ENCODE results near the gene CENPC. TPM values are rescaled to one million over a fixed set of nuclear protein-coding genes. Genes with fewer than 3 reads are reported as not detected.

Gene CENPC
- total RNA-seq, 1 donor from 2014 or later, result 24.3 TPM

DNA sequence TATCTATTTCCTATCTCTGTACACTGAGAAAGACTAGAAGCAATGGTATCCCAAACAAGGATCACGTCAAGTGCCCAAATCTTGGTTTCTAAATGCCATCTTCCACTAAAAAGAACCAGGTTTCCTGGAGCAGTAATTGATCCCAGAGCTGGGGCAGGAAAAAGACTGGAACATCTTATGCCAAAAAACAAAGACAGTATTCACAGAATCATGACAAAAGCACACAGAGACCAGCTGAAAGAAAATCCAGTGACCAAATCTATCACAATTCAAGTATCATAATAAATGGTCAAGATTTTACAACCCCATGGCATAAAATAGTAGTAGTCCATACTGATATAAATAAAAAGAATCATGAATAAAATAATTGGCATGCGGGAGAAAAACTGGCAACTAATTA is 44.9 kb downstream of the CENPC start:
- DNase-seq (ENCODE audit: extremely low spot score, unreplicated experiment), result no peak
- Mint-ChIP-seq H3K36me3 (peaks cover 35% of the 10 kb centered on the region), H3K4me1 (ENCODE audit: unreplicated experiment) (no peaks in the 10 kb centered on the region), H3K4me3 (no peak overlapping the region), H3K9me3 (no peaks in the 10 kb centered on the region), H3K27me3 (no peaks in the 10 kb centered on the region), H3K27ac (no peak overlapping the region)
- TF ChIP-seq, protein P1, sequence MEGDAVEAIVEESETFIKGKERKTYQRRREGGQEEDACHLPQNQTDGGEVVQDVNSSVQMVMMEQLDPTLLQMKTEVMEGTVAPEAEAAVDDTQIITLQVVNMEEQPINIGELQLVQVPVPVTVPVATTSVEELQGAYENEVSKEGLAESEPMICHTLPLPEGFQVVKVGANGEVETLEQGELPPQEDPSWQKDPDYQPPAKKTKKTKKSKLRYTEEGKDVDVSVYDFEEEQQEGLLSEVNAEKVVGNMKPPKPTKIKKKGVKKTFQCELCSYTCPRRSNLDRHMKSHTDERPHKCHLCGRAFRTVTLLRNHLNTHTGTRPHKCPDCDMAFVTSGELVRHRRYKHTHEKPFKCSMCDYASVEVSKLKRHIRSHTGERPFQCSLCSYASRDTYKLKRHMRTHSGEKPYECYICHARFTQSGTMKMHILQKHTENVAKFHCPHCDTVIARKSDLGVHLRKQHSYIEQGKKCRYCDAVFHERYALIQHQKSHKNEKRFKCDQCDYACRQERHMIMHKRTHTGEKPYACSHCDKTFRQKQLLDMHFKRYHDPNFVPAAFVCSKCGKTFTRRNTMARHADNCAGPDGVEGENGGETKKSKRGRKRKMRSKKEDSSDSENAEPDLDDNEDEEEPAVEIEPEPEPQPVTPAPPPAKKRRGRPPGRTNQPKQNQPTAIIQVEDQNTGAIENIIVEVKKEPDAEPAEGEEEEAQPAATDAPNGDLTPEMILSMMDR (conservative IDR thresholded peaks at IDR 0.05), result no peak

DNA sequence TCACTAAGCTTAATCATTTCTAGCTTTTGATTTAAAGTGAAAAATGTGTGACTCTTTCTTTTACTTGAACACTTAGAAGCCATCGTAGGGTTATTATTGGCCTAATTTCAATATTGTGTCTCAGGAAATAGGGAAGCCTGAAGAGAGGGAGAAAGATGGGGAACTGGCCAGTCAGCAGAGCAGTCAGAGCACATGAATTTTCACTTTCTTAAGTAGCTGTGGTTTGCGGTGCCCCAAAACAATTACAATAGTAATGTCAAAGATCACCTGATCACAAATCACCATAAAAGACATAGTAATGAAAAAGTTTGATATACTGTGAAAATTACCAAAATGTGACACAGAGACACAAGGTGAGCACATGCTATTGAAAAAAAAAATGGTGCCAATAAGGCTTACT is 45.5 kb downstream of the CENPC start:
- TF ChIP-seq, protein P1 (conservative IDR thresholded peaks at IDR 0.05), result no peak
- no peaks in the 10 kb centered on the region for H3K27me3 Mint-ChIP-seq
- no peaks in the 10 kb centered on the region for H3K4me1 Mint-ChIP-seq (ENCODE audit: unreplicated experiment)
- peaks cover 34% of the 10 kb centered on the region for H3K36me3 Mint-ChIP-seq
- no peak overlapping the region for H3K4me3 Mint-ChIP-seq
- no peak overlapping the region for H3K27ac Mint-ChIP-seq
- DNase-seq (ENCODE audit: extremely low spot score, unreplicated experiment), result no peak
- no peaks in the 10 kb centered on the region for H3K9me3 Mint-ChIP-seq

DNA sequence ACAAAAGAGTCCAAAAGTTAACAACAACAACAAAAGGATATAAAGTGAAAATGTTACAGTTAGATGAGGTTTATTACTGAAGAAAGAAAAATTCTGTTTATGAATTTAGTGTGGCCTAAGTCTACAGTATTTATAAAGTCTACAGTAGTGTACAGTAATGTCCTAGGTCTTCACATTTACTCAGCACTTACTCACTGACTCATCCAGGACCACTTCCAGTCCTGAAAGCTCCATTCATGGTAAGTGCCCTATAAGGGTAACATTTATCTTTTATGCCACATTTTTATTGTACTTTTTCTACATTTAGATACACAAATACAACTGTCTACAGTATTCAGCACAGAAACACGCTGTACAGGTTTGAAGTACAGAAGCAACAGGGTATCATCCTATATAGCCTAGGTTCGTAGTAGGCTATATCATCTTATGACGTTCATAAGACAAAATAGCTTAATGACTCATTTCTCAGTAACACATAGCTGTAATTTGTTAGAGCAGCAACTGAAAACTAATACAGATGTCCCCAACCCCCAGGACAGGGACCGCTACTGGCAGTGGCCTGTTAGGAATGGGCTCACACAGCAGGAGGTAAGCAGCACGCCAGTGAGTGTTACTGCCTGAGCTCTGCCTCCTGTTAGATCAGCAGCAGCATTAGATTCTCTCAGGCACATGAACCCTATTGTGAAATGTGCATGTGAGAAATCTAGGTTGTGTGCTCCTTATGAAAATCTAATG is 61.3 kb downstream of the CENPC start:
- Mint-ChIP-seq H3K4me3 (no peak overlapping the region), H3K4me1 (ENCODE audit: unreplicated experiment) (no peaks in the 10 kb centered on the region), H3K36me3 (peaks cover 43% of the 10 kb centered on the region), H3K27ac (no peak overlapping the region), H3K27me3 (no peaks in the 10 kb centered on the region), H3K9me3 (peaks cover 13% of the 10 kb centered on the region)
- DNase-seq (ENCODE audit: extremely low spot score, unreplicated experiment), result no peak
- TF ChIP-seq, protein P1 (conservative IDR thresholded peaks at IDR 0.05), result no peak

DNA sequence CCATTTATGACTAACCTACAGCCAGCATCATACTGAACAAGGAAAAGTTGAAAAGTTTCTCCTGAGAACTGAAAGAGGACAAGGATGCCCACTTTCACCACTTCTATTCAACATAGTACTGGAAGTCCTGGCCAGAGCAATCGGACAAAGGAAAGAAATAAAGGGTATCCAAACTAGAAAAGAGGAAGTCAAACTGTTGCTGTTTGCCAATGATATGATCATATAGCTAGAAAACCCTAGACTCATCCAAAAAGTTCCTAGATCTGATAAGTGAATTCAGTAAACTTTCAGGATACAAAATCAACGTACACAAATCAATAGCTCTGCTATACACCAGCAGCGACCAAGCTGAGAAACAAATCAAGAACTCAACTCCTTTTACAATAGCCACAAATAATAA is 64.5 kb downstream of the CENPC start:
- Mint-ChIP-seq H3K4me1 (ENCODE audit: unreplicated experiment) (no peaks in the 10 kb centered on the region), H3K9me3 (peaks cover 22% of the 10 kb centered on the region), H3K36me3 (peaks cover 70% of the 10 kb centered on the region), H3K4me3 (no peak overlapping the region), H3K27ac (no peak overlapping the region), H3K27me3 (no peaks in the 10 kb centered on the region)
- no peak for DNase-seq (ENCODE audit: extremely low spot score, unreplicated experiment)
- TF ChIP-seq, protein P1 (conservative IDR thresholded peaks at IDR 0.05), result no peak

DNA sequence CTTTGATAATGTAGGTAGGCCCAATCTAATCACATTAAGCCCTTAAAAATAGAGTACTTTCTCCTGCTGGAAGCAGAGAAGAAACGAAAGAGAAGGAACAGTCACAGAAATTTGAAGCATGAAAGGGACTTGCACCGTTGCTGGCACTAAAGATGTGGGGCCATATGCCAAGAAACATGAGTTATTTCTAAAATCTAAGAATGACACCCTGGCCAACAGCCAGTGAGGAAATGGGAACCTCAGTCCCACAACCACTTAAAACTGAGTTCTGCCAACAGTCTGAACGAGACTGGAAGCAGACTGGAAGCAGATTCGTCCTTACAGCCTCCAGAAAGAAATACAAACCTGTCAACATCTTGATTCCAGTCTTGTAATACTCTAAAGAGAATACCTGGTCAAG is 70.1 kb downstream of the CENPC start:
- Mint-ChIP-seq H3K4me3 (no peak overlapping the region), H3K9me3 (peaks cover 14% of the 10 kb centered on the region), H3K27me3 (no peaks in the 10 kb centered on the region), H3K27ac (no peak overlapping the region), H3K36me3 (peaks cover 61% of the 10 kb centered on the region), H3K4me1 (ENCODE audit: unreplicated experiment) (no peaks in the 10 kb centered on the region)
- TF ChIP-seq, protein P1 (conservative IDR thresholded peaks at IDR 0.05), result no peak
- no peak for DNase-seq (ENCODE audit: extremely low spot score, unreplicated experiment)
